Activated effector memory CD4-positive, alpha-beta T cell treated with Interleukin-2 at 50 U/mL for 16 hours (primary cell): ENCODE results near the gene ALG12.

Experiments used
- DNase-seq: peaks from one replicate; pipeline ENCODE4 v3.0.0-alpha.2; 2020

Gene ALG12

DNA sequence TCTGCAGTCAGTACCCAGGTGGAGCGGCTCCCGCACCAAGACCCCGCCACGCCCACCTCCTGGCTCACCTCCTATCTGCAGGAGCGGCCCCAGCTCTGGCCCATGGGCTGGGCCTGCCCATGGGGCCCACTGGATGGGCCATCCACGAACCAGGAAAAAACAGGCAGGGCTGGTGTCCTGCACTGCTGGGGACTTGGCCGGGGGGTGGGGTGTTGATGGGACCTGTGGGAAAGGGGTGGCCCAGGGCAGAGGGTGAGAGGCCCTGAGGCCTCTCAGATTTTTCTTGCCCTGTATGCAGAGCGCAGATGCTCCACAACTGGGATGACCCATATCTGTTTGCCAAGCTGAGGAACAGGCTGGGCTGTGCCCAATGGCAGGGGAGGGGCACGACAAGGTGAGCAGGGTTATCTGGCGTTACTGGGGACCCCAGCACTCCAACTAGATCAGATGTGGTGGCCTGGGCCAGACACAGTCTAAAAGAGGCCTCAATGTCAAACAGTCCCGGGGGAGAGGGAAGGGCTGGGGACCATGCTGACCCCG lies 39.7 kb upstream of the ALG12 start:
- DNase-seq = no peak

DNA sequence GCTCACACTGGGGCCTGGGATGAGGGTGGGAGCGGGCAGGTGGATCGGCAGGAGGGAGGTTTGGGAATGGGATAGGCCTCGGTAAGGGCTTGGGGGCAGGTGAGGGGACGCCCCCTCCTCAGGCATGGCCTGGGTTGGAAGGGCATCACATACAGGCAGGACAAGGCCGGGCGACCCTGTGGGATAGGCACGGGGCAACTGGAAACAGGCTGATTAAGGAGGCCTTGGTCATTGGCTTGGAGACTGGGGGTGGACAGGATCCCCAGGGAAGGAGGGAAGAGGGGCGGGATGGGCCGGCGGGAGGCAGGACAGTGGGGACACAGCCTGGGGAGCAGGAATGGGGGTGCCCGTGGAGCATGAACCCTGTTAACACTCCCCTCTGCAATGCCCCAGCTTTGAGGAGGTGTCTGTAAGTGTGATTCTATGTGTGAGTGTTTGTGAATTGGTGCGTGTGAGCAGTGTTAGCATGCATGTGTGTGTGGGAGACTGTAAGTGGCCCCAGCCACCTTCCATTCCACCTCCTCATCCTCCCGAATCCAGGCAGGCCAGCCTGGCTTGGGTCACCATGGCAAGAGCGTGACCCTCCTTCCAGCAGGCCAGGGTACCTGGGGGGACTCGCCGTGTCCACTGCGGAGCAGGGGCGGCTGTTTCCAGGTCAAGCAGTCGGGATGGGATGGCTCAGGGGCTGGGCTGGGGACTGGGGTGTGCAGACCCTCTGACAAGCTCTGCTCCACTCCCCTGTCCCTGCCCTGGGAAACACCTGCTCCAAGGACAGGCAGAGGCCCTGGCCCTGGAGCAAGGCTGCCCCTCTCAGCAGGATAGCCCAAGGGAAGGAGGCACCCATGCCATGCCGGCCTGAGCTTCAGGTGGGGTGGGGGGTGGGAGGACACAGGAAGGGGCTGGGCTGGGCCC lies 38.9 kb upstream of the ALG12 start:
- no peak for DNase-seq

DNA sequence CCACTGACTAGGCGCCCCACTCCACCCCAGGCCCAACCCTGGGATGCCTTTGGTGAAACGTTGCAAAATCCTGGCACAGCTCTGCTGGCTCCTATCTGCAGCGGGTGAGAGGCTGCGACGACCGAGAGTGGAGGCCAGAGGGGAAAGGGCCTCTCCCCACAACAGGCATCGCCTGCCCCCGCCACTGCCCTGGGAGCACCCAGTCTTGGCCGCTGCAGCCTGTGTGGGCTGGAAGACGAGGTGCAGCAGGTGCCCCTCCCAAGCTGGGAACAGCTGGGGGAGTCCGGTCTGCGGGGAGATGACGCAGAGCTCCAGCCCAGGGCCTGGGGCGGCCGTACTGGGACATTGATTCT lies 38.2 kb upstream of the ALG12 start:
- DNase-seq = no peak

DNA sequence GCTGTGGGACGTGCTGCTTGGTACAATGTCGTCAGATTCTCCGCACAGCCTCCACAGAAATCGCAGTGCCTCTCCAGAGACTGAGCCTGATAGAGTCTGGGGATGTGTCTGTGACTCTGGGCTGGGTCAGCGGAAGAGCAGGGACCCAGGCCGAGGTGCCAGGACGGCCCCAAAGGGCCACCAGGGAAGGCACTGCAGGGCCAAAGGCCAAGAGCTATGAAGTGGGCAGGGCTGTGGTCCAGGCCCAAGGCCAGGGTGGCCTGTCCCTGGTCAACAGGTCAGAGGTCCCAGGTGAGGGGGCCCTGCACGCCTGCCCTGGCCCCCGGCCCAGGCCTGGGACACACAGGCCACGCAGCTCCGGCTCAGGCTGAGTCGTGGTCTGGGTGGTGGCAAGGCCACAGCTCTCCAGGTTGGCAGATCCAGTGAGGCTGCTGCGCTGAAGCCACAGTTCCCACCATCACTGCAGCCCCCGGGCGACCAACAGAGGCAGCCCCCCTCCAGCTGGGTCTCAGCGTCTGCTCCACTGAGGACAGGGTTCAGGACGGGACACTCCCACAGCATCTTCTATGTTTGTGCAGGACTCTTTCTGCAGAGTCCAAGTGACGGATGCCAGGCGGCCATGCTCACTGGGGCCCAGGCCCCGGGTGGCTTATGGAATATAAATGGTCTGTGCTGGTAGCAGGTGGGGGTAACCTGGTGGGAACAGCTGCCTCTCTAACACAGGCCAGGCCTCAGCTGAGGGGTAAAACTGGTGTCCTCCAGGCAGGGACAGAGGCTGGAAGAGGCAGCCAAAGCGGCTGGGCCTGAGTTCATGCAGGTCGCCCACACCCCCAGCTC lies 37.6 kb upstream of the ALG12 start:
- no peak for DNase-seq

DNA sequence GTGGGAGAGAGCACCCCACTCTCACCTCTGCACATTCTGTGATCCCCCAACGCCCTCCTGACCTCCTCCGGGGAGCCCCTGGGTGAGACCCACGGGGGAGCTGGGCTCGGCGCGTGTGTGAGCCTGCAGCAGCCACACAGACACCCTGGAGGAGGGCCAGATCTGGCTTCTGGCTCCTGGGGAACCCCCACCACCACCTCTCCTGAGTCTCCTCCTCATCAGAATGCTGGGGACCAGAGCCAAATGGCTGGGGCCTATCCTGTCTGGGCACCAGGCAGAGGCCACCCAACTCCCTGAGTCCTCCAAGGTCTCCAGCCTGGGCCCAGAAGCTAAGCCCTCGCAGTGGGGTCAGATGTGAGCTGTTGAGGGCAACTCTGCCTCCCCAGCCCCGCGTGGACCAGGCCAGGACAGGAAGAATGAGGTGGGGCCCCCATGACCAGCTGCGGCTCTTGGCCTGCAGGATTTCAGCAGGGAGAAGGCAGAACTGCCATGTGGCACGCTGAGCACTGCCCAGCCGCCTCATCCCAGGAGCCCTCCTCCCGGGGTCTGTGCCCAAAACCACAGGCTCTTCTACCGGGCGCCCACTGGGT lies 36.8 kb upstream of the ALG12 start:
- no peak for DNase-seq

DNA sequence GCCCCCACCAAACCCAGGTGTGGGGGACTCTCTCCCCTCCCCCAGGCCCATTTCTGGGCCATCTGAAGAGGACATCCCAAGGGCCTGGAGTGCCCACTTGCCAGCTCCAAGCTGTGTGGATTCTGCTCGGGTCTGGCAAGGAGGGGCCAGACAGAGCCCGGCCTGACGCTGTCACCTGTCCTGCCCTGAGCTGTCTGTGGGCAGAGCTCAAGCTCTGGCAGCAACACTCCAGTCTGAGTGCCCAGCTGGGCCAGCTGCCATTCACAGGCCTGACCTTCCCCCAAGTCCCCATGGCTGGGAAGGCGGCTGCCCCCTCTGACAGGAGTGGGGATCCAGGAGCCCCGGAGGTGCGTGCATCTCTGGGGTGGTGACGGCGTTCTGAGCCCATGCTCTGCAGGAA lies 36.1 kb upstream of the ALG12 start:
- no peak for DNase-seq

DNA sequence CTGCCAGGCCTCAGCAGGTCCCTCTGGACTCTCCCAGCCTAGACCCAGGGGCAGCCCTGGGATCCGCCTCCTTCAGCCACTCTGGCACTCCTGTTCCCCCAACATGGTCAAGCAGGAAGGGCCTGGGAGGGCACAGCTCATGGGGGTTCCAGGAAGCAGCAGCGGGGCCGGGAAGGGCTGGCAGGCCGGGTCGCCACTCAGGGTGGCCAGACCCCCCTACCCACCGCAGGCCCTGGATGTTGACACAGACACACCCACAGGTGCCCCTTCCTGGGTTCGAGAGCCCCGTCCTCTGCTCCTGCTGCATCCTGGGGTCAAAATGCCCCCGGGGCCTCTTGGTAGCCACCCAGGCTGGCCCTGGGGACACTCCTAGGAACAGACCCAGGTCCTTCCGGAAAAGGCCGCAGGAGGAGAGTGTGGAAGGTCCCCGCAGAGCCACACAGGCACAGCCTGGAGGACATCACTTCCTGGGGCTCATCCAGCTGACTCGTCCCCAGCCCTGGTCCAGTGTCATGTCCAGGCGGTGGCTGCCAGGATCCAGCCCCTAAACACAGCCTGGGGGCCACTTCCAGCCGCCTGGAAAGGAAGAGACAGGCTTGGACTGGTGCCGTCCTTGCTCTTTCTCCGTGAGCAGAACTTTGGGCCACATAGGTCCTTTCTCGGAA lies 35.6 kb upstream of the ALG12 start:
- no peak for DNase-seq

DNA sequence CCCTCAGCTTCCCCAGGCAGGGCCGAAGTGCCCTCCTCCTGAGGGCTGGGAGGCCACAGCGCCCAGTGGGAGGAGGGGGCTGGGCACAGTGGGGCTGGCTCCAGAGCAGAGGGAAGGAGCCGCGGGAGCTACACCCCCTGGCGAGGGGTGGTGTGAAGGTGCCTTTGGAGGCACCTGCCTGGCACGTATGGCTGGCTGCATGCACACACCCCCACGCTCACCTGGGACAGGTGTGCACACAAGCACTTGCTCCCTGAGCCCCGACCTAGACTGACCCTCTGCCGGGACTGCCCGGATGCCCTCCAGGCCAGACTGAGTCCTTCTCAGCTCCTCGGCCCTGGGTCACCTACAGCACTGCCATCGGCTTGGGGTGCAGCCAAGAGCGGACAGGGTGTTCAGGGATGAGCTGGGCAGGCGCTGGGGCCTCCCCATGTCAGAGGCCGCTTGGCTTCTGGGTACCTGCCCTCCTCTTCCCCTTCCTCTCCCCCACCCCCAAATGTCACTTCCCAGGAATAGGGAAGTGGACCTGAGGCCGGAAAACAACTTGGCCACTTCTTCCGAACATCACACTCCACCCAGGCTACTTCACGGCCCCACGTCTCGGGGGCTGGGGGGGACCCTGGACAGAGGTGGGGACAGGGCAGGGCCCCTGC lies 34.9 kb upstream of the ALG12 start:
- DNase-seq = no peak

DNA sequence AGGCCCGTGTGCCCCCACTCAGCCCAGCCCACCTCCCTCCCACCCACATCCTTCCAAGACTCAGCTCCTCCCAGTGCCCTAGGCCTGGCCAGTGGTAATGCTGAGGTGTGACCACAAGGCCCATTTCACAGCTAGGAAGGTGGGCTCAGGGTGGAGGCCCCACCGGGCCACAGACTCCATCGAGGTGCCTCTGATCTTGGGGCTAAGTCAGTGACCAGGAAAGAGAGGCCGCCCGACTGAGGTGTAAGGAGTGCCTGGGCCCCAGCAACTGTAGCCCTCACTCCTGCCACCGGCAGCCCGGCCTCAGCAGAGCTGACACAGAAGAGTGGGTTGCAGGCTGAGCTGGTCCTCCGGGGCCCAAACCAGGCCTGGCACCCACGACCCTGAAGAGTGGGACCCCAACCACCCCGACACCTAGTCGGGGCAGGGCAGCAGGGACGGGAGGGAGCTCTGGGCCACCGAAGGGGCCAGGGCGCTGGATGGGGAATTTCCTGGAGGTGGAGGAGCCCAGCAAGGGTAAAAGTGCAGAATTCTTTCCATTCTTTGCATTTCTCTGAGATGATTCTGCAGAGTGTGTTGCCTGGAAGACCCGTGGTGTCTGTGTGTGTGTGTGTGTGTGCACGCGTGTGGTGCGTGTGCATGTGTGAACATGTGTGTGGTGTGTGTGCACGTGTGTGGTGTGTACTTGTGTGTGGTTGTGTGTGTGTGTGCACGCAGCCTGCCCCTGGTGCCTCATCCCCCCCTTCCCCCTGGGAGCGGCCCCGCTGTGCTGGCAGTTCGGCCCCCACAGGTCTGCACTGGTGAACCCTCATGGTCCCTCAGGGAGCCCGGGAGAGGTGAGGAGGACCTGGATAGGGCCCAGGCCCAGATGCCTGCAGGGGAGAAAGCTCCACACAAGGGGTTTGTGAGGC lies 34.0 kb upstream of the ALG12 start:
- no peak for DNase-seq

DNA sequence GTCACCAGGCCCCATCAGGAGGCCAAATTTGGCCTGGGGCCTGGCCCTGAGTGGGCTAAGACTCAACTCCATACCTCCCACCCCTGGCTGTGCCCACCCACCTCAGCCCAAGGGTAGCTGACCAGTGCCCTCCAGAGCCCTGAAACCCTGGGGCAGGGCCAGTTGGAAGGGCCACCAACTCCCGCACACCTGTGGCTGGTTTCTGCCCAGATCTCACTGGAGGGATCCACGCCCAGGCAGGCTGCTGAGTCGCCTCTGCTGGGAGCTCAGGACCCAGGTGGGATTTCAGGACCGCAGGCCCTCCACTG lies 33.4 kb upstream of the ALG12 start:
- no peak for DNase-seq

DNA sequence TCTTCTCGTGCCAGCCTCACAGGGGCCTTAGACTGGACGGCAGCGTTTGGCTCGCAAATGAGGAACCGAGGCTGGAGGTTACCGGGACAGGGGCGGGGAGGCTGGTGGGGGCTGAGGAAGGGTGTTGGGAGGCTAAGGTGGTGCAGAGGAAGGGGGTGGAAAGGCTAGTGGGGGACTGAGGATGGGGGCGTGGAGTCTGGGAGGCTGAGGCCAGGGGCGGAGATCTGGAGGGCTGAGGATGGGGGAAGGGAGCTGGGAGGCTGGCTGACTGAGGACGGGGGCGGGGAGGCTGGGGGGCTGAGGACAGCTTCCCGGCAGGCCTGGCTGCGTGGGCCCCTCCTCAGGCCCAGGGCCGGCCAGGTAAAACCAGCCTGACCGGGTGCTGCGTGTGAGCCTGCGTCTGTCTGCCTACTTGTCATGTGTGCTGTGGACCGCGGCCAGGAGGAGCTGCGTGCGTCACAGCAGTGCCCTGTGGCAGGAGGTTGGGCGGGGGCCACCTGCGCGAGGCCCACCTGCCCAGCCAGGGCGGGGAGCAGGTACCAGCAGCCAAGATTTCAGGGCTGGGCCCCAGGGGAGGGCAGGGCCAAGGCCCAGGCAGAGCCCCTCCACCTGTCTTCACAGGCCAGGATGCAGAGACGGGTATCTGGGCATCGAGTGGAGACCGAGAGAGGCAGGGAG lies 32.9 kb upstream of the ALG12 start:
- no peak for DNase-seq

DNA sequence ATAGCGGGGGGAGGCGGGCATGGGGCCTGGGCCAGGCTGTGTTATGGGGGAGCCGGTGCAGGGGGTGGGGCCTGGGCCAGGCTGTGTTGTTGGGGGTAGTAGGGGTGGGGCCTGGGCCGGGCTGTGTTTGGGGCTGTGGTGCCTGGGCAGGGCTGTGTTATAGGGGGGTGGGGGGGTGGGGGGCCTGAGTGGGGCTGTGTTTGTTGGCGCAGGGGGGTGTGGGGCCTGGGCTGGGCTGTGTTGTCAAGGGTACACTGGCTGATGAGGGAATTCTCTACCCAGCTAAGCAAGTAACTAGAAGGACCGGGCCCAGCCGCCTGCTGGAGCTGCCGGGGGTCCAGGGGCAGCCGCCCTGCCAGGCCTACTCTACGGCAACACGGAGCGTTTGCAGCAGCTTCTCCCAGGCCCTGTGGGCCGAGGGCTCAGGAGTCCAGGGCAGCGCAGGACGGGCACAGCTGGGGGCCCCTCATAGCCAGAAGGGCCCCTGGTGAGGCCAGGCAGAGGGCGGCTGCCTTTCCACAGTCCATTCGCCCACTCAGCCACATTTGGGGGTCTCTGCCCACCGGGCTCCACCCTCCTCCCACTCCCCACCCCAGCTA lies 32.3 kb upstream of the ALG12 start:
- DNase-seq = no peak

DNA sequence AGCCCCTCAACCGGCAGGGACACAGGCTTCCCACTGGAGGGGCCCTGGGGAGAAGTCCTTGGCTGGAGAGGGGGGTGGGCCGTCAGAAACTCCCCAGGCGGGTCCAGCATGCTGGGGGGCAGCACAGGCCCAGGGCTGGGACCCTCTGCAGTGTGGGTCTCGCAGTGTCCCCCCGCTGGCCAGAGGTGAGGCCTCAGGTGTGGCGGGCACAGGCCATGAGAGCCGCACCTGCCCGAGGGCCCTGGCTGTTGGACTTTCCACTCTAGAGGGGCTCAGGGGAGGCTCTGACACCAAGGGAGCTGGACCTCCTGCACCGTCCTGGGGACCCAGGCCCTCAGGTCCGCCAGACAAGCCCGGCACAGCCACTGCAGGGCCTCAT lies 31.7 kb upstream of the ALG12 start:
- no peak for DNase-seq

DNA sequence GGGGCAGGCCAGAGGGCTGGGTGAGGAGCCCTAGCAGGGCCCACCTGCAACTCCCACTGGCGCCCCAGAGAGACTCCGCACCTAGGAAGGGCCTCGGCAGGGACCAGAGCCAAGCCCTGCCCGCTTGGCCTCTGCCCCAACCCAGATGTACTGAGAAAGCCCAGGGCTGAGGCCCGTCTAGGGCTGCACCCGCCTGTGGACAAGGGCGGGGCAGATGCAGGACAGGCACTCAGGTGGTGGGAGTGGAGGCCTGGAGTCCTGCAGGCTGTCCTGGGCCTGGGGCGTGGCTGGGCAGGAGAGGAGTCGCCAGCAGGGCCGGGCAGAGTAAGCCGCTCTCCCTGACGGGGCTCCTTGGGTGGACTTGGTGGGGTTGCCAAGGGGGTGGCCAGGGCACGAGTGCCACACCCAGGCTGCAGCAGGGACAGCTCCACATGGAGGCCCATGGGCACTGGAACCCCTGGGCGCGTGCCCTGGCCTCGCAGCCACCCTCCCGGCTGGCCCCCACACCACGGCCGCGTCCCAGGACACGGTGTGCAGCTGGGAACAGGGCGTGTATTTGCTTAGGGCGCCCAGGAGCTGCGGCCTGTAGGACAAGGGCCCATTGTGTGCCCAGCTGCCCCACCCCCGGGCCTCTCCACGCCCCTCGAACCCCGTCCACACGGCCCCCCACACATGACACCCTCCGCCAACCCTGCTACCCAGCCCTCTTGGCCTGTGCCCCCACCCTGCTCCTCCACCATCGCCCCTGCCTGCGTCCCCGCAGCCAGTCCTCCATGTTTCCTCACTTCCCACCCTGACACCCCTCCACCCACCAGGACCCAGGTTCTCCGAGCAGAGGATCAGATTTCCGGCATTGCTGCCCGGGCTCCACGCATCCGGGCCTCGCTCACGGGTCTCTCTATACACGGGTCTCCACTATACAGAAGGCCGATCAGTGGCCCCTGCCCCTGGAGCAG lies 31.0 kb upstream of the ALG12 start:
- DNase-seq = no peak

DNA sequence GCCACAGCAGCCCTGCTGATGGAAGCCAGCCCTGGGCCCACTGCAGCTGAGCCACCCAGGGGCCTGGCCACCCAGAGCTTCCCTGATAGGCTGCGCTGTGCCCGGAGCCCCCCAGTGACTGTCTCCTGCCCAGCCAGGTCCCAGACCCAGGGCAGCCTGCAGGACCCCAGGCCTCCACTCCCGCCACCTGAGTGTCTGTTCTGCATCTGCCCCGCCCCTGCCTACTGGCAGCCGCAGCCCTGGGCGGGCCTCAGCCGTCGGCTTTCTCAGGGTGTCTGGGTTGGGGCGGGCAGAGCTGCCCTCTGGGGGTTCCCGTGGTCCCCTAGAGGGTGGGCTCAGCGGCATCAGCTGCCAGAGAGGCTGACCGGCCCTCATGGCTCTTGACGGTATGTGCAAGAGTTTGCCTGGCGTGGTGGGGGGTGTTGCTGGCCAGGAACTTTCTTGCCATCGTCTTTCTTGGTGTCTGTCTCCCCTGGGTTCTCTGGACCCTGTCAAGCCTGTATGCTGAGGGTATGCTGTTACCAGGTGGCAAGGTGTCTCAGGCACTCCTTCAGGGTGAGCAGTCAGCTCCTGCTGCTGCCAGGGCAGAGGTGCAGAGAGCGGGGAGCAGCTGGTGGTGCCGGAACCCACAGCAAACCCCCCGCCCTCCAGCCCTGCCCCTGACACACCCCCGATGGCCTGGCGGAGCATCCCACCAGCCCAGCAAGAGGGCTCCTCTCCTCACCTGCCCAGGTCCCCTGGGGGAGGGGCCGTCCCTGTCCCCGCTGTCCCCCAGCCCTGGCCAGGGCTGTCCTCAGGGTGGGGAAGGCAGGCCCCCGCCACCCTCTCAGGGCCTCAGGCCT lies 30.1 kb upstream of the ALG12 start:
- DNase-seq = no peak

DNA sequence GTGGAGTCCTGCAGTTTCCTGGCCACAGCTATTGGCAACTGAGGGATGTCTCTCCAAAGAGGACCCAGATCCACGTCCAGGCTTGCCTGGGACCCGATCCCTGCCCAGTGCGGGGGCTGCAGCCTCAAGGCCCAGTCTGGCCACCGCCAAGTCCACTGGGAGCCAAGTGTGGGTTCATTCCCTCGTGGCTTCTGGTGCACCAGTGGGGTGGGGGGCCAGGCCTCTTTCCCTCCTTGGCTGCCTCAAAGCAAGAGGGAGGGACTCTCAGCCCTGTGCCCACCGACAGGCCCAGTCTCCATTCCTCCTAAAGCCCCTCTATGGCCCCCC lies 29.0 kb upstream of the ALG12 start:
- DNase-seq = no peak

DNA sequence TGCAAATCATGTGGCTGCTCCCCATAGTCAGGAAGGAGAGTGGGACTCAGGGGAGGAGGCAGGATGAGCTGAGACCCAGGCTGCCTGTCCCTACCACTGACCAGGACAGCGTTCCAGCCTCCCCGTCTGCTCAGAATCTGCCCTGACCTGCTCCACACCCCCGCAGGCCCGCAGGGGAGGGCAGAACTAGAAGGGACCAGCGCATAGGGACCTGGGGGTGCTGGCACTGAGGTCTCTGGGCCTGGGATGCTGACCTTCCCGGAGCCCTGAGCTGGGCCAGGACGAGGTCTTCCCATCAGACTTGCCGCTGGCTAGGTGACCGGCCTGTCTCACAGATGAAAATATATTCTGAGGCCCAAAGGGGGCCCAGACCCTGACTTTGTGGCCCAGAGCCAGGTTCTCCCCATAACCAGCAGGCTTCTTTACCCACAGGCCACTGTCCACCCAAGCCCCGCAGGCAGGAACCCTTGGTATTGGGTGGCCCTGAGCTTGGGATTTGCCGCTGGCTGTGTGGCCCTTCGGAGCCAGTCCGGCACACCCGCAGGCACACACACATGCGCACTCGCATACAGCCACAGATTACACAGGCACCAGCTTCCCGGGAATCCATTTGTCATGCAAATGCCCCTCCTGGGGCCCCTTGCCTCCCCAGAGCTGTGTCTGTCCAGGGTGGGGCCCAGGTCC lies 28.5 kb upstream of the ALG12 start:
- DNase-seq = no peak
